Urothelium cell line (cell line): ENCODE data around the gene PLEKHM2.
"Not testable (repeated sequence)": the region's sequence is repeated elsewhere in the genome, so short reads cannot be mapped to it uniquely, and the experiment has no call there.

Experiments used
- DNase-seq: peaks from one replicate; pipeline ENCODE4 v3.0.0; 2011; ENCODE audit warnings: low spot score, mixed read lengths
- FAIRE-seq: peaks from 2 replicates; lab custom pipeline; 2011; peaks lifted over from hg19 to GRCh38; lab: Jason Lieb, UNC

PLEKHM2 gene, protein sequence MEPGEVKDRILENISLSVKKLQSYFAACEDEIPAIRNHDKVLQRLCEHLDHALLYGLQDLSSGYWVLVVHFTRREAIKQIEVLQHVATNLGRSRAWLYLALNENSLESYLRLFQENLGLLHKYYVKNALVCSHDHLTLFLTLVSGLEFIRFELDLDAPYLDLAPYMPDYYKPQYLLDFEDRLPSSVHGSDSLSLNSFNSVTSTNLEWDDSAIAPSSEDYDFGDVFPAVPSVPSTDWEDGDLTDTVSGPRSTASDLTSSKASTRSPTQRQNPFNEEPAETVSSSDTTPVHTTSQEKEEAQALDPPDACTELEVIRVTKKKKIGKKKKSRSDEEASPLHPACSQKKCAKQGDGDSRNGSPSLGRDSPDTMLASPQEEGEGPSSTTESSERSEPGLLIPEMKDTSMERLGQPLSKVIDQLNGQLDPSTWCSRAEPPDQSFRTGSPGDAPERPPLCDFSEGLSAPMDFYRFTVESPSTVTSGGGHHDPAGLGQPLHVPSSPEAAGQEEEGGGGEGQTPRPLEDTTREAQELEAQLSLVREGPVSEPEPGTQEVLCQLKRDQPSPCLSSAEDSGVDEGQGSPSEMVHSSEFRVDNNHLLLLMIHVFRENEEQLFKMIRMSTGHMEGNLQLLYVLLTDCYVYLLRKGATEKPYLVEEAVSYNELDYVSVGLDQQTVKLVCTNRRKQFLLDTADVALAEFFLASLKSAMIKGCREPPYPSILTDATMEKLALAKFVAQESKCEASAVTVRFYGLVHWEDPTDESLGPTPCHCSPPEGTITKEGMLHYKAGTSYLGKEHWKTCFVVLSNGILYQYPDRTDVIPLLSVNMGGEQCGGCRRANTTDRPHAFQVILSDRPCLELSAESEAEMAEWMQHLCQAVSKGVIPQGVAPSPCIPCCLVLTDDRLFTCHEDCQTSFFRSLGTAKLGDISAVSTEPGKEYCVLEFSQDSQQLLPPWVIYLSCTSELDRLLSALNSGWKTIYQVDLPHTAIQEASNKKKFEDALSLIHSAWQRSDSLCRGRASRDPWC

GRCh38 chr1:15684042-15684461 lies at the start of gene PLEKHM2:
TSS of gene PLEKHM2 (plus strand) at chr1:15684320. CDS start at chr1:15684559, 239 bp downstream.
- DNase-seq (peak; percentile 82), FAIRE-seq (no peak)

DNA sequence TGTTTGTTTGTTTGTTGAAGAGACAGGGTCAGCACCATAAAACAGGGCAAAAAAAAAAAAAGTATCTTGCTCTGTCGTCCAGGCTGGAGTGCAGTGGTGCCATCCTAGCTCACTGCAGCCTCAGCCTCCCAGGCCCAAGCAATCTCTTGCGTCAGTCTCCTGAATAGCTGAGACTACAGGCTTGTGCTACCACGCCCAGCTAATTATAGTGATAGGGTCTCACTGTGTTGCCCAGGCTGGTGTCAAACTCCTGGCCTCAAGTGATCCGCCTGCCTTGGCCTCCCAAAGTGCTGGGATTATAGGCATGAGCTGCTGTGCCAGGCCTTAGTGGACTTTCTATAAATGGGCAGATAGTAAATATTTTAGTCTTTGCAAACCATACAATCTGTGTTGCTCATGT lies 47.7 kb upstream of the PLEKHM2 start:
- DNase-seq, result no peak
- FAIRE-seq, result no peak

DNA sequence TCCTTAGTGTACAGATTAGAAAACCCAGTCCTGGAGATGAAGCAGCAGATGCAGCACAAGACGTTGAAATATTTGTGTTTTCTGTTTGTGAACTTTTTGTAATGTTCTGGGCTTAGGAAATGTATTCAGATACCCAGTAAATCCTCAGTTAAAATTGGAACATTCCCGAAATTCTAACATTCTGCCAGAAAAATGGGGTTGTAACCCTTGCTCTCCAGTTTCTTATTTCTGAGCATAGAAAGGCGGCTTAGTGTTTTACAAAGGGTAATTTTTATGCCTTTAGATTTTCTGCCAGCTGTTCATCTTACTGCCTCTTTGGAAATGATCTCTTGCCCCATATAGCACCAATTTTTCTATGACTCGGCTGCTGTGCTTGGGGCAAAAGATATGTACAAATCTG lies 46.3 kb upstream of the PLEKHM2 start:
- FAIRE-seq (no peak), DNase-seq (no peak)

DNA sequence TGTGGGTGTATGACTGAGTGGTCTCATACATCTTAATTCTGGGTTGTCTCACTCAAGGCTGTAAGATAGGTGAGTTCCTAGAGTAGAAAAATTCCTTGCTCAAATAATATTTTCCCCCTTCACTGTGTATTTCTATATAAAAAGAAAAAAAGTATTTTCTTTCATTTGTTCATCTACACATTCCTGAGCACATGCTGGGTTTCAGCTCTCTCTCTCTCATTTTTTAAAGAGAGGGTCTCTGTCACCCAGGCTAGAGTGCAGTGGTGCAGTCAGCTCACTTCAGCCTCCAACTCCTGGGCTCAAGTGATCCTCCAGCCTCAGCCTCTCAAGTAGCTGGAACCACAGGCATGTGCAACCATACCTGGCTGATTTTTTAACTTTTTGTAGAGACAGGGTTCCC lies 44.9 kb upstream of the PLEKHM2 start:
- DNase-seq (no peak), FAIRE-seq (no peak)

GRCh38 chr1:15639931-15640330 lies 44.2 kb upstream of the PLEKHM2 start:
- DNase-seq (no peak), FAIRE-seq (no peak)

- FAIRE-seq (no peak), DNase-seq (no peak)
These were observed 43.5 kb upstream of the PLEKHM2 start for GRCh38 chr1:15640667-15641066.

DNA sequence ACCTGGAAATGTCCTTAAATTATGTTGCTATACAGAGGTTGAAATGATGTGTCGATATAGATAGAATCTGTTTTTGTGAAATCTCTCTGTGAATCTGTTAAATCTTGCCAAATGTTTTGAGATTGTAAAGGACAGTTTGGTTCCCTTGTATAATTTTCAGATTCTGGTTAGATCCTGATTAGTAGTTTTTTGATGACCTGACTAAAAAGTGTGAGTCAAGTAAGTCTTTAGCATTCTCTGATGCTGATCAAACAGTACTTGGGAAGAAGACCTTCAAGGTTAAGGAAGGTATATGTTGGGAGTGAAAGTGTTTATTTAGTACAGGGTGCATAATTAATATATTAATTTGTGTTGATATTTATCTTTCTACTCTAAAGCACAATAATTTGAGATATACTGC lies 34.2 kb upstream of the PLEKHM2 start:
- DNase-seq, result no peak
- FAIRE-seq, result no peak

GRCh38 chr1:15650433-15650832 lies 33.7 kb upstream of the PLEKHM2 start:
- FAIRE-seq (no peak), DNase-seq (no peak)

GRCh38 chr1:15652130-15652529 lies 32.0 kb upstream of the PLEKHM2 start:
- not testable (repeated sequence) for FAIRE-seq, DNase-seq

GRCh38 chr1:15654091-15654690 lies 29.9 kb upstream of the PLEKHM2 start:
- no peak for FAIRE-seq
- DNase-seq, result no peak

- DNase-seq (no peak), FAIRE-seq (no peak)
These were observed 27.7 kb upstream of the PLEKHM2 start for GRCh38 chr1:15656464-15656863.

GRCh38 chr1:15657021-15657420 lies 27.1 kb upstream of the PLEKHM2 start:
- FAIRE-seq (no peak), DNase-seq (no peak)

DNA sequence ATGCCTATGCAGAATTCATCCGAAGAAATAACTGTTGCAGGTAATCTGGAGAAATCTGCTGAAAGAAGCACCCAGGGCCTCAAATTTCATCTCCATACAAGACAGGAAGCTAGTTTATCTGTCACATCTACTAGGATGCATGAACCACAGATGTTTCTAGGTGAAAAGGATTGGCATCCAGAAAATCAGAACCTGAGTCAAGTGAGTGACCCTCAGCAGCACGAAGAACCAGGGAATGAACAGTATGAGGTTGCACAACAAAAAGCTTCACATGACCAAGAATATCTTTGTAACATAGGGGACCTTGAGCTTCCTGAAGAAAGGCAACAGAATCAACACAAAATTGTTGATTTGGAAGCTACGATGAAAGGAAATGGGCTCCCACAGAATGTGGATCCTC lies 24.0 kb upstream of the PLEKHM2 start:
- no peak for DNase-seq
- no peak for FAIRE-seq

DNA sequence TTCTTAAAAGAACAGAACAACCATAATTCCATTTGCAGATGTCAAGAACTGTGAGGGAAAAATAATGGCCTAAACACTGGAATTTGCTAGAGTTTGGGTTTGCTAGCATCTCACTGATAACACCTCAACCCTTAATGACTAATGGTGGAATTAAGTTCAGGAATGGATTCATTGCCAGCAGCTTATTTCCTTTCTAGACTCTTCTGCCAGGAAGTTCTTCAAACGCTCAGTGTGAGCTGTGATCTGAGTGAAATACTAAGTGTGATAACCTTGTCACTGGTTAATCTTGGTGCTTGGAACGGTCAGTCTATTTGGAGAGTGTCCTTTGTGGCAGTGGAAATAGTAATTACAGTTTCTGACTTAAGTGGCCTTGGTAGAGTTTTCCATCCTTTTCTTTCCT lies 21.6 kb upstream of the PLEKHM2 start:
- FAIRE-seq (no peak), DNase-seq (no peak)

DNA sequence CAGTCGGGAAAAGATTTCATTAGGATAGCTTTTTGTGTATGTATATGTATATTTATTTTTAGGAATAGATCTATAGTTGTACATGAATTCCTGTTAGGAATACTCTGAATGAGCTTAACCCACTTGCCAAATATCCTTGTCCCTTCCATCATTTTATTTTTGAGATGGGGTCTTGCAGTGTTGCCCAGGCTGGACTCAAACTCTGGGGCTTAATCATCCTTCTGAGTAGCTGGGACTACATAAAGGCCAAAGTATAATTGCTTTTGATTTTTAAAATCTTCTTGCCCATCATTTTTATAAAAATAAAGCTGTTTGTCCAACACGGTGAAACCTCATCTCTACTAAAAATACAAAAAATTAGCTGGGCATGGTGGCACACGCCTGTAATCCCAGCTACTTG lies 20.2 kb upstream of the PLEKHM2 start:
- no peak for FAIRE-seq

DNA sequence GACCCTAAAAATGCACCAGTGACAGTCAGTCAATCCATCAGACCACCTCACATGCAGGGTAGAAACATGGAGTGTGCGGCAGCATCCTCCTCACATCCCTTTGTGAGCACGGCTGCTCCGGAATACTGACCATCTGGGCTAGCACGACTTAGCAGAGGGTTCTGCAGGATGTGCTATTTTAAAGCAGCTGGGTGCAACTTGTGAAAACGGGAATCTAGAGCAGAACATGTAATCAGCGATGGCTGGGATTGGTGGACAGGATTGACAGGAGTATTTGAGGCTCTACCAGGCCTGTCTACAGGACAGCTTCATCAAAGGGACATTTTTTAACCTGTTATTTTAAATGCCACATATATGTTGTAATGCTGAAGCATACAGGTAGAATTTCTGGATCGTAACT lies 16.8 kb upstream of the PLEKHM2 start:
- no peak for FAIRE-seq

More for the DNA sequence above, 20.2 kb upstream of the PLEKHM2 start:
- DNase-seq, result no peak

GRCh38 chr1:15668089-15668754 lies 15.9 kb upstream of the PLEKHM2 start:
- no peak for FAIRE-seq
- DNase-seq, result no peak

More for the DNA sequence above, 16.8 kb upstream of the PLEKHM2 start:
- no peak for DNase-seq

DNA sequence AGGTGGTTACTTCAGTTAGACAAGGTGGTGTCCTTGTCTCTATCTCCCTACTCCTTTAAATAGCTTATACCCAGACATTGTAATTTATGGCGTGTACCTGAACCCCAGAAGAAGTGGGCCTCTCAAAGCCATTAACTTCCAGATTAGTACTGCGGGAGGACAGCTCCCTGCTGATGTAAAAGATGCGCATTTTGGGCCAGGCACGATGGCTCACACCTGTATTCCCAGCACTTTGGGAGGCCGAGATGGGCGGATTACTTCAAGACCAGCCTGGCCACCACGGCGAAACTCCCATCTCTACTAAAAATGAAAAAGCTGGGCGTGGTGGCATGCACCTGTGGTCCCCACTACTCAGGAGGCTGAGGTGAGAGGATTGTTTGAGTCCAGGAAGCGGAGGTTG lies 15.0 kb upstream of the PLEKHM2 start:
- FAIRE-seq, result no peak

GRCh38 chr1:15669864-15670263 lies 14.3 kb upstream of the PLEKHM2 start:
- FAIRE-seq, result no peak
- no peak for DNase-seq

More for the DNA sequence above, 15.0 kb upstream of the PLEKHM2 start:
- no peak for DNase-seq

- FAIRE-seq (no peak), DNase-seq (no peak)
These were observed 12.7 kb upstream of the PLEKHM2 start for GRCh38 chr1:15671430-15671829.
